Measurements from ENCODE around the gene CBLB.
"Not testable (repeated sequence)": the region's sequence is repeated elsewhere in the genome, so short reads cannot be mapped to it uniquely, and the experiment has no call there.

Gene CBLB

DNA sequence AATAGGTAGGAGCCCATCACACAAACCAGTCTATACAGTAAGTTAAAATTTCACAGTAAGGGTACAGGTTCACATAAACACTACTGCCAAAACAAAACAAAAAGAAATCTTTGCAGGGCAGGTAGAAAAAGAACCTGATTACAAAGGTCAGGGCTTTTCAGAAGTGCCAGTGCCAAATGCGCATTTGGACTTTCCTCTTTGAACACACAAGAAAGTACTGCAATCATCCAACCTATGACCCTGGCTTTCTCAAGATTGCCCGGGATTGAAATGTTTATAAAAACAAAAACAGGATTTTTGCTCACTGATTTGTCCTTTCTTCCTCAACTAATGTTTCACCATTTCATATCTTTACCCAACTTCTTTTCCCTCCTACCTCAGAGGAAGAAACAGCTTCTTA lies 47.4 kb downstream of the CBLB start:
- no peak for DNase-seq (ENCODE audit: low read depth)

DNA sequence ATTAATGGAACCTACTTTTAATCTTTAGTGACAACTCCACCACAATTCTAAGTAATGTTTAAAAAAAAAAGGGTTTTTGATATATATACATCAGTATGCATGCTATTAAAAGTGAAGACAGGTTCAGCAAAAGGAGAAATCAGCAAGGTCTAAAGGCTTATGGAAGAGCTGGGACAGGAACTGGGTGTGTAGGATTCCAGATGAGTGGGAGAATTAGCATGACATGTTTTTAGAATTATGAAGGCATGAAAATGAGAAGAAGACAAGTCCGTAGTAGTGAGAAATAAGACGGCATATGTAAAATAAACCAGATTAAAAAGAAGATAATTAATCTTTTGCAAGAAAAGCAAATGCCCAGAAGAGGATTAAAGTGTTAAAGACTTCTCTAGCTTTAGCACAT lies 52.0 kb downstream of the CBLB start:
- DNase-seq (ENCODE audit: low read depth), result no peak

DNA sequence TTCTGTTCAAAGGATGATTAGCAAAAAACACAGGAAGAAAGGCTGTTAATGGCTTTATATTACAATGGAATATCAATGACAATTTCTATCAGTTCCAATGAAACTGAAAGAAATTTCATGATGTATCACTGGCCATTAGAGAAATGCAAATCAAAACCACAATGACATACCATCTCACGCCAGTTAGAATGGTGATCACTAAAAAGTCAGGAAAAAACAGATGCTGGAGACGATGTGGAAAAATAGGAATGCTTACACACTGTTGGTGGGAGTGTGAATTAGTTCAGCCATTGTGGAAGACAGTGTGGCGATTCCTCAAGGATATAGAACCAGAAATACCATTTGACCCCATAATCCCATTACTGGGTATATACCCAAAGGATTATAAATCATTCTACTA lies 53.5 kb downstream of the CBLB start:
- DNase-seq (ENCODE audit: low read depth), result not testable (repeated sequence)

DNA sequence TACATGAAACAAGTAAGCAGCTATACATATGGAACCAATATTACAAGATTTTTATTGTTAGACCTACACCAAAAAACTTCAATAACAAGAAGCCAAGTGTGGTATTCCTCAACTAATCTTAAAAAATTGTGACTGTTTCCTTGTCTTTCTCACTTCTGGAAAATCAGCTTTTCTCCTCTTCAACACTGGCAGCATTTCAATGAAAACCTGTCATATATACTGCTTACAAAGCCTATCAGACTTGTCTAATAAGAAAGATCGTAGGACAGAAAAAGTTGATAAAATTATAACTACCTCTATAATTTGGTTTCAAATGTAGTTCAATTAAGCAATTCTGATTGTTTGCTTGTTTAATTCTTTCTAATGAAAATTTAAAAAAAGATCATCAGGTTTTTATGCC lies 55.1 kb downstream of the CBLB start:
- DNase-seq (ENCODE audit: low read depth), result no peak

DNA sequence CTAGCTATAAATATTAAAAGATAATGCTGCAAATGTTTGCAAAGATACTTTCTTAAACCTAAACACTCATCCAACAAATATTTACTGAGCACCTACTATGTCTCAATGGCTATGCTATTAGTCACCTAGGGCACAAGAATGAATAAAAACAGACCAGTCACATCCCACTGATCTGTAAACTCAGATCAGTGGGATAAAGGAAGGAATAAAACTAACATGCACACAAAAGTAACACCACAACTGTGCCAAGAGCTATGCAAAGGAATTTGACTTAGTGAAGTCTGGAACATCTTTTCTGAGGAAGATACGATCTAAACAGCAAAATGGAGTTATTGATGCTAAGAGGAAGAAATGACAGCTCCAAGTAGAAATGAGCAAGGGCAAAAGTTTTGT lies 56.6 kb downstream of the CBLB start:
- DNase-seq (ENCODE audit: low read depth), result no peak

DNA sequence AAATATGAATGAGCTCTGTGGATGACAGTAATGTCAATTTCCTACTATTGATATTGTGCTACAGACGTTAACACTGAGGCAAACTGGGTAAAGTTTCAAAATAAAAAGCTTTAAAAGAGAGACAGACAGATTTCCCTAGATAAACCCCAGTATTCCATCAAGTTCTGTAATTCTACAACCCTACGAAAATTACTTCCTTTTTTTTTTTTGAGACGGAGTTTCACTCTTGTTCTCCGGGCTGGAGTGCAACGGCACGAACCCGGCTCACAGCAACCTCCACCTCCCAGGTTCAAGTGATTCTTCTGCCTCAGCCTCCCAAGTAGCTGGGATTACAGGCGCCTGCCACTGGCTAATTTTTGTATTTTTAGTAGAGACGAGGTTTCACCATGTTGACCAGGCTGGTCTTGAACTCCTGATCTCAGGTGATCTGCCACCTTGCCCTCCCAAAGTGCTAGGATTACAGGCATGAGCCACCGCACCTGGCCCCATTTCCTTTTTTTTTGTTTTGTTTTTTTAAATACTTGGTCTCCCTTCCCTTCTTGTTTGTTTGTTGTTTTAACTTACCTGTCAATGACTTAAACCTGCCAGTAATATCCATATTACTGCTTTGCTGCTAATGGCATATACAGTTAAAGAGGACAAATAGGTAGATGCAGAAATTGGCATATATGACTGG lies 57.2 kb downstream of the CBLB start:
- no peak for DNase-seq (ENCODE audit: low read depth)

DNA sequence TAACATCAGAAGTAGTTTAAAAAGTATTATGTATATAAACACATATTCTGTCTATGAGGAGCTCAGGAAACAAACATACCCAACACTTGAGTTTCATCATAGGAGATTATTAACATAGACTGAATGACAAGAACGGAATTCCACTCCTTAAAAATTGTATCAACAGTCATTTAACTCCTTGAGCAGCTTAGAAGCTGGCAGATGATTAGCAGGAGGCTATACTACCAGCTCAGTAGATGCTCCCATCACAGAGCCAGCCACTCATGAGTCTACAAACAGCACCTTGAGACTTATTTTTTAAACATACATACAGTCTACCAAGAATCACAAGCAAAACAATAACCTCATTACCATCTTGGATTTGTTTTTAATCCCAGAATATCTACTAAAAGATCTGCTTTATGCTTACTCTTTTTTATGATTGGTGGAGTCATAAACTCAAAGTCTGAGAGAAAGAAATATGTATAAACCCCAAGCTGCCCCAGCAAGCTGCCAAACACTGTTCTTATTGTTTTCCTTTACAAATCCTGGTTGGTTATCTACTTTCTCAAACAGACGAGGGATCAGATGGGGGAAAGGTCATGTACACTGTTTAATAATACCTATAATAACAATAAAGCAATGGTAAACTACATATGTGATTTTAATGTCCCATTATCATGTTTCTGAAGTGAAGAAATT lies 59.5 kb downstream of the CBLB start:
- DNase-seq (ENCODE audit: low read depth), result no peak

DNA sequence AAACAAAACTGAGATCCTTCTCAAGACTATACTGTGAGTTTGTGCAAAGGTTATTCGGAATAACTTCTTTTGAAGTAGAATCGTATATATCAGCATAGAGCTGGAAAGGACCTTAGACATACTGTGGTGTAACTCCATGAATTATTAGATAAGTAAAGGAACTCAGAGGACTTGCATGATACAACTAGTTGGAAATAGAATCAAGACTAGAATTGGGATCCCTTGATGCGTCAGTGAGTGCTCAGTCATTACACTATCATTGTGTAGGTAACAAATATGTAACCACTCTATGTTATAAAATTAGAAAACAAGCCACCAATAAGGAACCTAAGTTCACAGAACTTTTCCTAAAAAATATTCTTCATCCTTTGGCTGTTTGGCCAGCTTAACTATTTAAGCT lies 61.1 kb downstream of the CBLB start:
- DNase-seq (ENCODE audit: low read depth), result no peak

DNA sequence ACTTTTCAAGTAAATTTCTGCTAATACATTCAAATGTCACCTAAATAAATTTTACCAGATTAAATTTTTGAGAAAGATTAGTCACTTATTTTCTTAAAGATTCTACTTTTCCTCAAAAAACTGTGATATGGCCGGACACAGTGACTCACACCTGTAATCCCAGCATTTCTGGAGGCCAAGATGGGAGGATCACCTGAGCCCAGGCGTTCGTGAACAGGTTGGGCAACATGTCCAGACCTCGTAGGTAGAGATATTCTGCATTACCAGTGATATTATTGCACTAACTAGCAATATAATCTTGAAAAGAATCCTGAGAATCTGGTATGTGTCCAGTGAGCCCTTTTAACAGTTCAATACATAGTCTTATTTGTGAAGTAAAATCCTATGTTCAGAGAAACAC lies 61.7 kb downstream of the CBLB start:
- DNase-seq (ENCODE audit: low read depth), result no peak

DNA sequence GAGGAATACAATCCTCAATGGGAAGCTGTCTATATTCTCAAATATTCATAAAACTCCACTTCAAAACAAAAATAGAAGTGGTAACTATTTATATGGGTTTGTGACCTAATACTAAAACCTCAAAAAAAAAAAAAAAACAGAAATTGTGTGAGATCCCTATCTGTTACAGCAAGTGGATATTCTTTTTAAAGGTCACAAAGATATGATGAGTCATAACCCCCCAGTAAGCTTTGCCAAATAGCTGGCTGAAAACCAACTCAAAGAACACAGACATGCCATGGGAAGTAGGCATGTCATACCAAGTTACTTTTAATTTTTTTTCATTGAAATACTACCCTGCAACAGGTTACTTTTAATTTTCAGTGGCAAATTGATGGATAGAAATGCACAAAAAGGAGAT lies 62.5 kb downstream of the CBLB start:
- no peak for DNase-seq (ENCODE audit: low read depth)

DNA sequence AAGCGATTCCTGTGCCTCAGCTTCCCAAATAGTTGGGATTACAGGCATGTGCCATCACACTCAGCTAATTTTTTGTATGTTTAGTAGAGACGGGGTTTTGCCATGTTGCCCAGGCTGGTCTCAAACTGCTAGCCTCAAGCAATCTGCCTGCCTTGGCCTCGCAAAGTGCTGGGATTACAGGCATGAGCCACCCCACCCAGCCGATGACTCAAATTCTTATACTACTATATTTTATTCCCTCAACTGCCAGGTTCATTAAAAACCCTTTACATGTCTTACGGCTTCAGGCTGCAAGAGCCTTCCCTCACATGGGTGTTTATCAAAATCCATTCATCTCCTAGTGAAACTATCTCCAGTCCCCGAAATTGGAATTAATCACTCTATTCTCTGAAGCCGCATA lies 63.4 kb downstream of the CBLB start:
- DNase-seq (ENCODE audit: low read depth), result no peak

DNA sequence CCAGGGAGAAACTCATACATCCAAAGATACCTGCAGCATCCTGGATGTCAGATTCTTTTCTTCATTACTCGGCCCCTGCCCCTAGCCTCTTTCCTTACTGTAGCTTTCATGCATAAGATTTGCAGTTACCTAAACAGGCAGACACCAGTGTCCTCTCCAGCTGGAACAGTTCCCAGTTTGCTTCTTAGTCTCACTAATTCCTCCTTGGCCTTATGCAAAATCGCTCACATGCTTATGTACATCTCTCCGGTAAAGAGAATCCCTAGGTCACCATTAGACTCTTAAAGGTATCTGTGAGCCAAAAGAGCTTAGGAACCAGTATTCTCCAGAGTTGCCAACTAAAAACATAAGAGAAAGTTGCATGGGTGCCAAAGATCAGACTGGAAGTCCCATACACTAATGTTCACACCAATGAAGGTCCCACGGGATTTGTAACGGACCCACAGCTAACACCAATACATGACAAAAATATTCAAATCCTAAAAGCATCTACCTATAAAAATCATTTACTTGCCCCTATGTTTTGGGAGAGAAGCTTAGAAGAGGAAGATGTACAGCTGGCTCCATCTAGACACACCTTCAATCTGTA lies 66.6 kb downstream of the CBLB start:
- DNase-seq (ENCODE audit: low read depth), result no peak

DNA sequence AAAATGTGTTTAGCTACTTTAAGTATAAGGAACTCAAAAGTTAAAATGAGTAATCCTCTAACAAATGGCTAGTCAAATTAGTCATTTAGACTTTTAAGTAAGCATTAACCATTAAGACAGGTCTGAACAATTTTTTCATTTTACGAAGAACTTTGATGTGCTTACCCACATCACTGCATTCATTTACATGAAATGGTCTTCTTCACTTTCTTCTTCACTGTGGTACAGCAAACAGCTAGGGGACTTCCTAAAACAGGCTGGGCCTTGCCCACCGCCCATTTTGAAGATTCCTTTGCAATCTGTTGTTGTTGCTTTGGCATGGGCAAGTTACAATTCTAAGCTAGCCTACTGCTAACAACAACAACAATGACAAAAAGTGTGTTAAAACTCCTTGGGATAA lies 67.4 kb downstream of the CBLB start:
- DNase-seq (ENCODE audit: low read depth), result no peak

DNA sequence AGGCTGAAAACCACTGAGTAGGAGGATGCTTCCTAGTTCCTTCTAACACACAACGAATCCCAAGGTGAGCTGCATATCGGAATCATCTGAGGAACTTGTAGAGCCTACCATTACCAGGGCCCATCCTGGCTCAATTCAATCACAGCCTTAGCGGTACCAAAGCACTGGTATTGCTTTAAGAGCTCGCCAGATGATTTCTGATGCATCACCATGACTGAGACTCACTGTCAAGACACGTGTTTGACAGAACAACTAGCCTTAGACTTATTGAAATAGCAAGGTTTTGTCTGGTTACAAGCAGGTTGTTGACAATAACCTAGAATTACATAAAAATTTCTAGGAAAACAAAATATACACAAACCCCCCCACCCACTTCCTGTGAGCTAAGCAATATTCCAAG lies 68.5 kb downstream of the CBLB start:
- no peak for DNase-seq (ENCODE audit: low read depth)

DNA sequence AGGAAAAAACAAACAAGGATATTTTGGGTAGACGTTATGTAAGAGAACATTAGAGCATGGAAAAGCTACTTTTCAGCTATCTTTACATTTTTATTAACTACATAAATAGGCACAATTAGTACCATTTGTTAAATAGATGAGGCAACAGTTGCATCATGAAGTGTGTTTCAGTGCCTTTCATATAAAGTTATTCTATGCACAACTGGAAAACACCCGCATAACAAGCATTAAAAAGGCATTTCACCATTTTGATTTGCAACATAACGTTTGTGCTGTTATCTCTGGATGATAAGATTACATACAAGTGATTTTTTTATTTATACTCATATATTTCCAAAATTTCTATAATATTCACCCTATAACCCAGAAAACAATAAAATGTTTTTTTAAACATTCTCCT lies 69.5 kb downstream of the CBLB start:
- no peak for DNase-seq (ENCODE audit: low read depth)

DNA sequence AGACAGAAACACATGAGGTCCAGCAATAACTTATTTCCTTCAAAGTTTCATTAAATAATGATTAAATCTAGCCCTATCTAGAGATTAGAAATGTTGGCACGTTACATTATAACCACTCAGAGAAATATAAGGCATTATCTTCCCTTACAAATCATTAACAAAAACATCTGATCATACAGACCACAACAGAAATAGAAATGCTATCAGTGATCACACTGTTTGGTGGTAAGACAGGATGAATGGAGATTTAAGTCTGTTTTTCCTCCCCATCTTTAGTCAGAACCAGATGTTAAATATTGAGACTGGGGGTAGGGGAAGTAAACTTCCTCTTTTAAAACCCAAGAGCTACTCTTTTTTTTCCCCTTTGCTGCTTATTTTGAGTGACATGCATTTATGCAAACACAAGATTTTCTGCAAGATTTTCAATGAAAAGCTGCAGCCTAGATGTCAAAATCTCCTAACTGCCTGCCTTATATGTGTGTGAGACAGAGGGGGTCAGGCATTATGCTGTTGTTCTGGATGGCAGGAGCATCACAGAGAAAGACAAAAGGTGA lies 70.4 kb downstream of the CBLB start:
- no peak for DNase-seq (ENCODE audit: low read depth)

DNA sequence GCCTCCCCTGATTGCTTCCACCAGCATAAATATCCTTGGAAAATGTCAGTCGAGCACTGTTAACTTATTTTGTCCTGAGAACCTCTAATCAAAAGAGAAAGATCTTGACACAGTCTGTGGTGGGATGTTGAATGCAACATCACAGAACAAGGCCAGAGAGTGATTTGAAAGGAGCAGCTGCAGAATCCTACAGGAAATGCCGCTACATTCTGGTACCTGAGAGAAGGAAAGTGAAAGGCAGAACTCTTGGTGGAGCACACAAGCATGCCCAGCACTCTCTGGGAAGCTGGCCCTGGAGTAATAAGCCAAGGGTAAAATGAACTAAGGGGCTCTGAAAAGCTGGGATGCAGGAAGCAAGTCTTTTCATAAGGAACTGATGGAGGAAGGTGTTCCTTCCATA lies 75.8 kb downstream of the CBLB start:
- DNase-seq (ENCODE audit: low read depth), result no peak

DNA sequence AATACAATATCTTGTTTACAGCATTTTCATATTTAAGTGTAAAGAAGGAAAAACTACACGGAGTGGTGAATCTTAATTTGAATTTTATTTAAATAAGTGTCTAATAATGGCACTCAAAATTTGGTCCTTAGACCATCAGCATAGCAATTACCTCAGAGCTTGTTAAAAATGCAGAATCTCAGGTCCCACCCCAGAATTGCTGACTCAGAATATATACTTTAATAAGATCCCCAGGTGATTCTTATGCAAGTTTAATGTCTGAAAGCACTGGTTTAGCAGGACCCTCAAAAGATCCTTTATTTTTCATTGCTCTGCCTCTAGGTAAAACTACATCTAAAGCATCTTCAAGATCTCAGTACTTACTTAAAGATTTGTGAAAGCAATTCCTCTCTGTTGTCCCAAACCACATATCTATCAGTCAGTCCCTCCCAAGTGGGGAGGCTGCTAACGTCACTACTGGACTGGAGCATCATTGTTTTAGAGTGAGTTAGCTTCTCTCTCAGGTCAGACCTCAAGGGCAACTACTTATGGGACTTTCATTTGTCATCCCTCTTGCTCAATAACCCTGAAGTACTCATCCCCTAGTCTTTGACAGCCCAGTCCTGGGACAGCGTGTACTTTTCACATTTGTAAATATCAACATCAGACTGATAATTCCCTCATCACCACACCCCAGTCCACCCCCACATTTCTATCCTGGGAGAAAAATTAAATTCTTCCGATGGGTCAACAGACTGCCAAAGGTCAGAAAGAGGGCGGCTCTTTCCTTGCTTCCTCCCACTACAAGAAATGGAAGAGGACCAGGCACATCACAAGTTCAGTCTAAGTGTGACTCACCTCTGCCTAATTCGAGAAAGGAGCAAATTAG lies 76.7 kb downstream of the CBLB start:
- no peak for DNase-seq (ENCODE audit: low read depth)

DNA sequence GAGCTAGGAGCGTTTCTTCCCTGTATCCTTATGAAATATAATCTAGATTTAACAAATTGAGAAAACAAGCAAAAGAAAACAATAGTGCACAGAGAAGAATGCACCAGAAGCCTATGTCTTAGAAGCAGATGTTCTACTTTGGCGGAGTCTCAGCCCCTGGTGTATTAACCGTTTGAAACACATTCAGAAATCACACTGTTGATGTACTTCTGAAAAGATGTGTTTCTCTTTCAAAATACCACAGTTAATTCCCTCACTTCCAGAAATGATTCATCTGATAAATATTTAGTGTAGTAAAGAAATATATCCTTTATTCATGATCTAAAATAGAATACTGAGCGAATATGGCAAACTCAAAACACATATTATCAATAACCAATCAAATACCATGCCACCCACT lies 77.7 kb downstream of the CBLB start:
- DNase-seq (ENCODE audit: low read depth), result no peak

DNA sequence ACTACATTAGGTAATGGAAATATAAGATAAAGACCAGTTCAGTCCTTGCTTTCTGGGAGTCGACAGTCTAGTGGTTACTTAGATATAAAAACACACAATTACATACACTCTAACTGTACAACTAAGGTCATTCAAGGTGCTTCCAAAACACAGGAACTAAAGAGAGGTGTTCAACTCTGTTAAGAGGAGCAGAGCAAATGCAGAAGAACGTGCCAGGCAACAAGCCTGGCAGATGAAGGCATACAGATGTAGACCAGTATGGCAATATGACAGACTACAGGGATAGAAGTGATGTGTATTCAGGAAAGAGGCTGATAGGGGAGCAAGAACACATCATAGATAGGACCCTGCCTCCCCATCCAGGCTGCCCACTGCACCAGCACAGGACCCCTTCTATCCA lies 78.3 kb downstream of the CBLB start:
- no peak for DNase-seq (ENCODE audit: low read depth)

DNA sequence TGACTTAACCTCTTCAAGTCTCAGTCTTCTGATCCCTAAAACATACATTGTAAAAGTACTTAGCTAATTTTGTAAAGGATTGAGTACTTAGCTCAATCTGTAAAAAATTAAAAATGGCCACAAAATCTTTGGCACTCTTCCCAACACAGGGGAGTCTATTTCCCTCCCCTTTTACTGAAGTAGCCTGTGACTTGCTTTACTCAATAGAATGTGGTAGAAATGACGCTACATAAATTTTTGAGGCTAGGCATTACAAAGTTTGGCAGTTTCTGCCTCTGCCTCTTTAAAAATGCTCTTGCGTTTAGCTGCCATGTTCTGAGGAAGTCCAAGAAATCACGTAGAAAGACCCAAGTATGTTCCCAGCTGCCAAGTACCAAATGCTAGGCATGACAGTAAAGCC lies 80.2 kb downstream of the CBLB start:
- no peak for DNase-seq (ENCODE audit: low read depth)

DNA sequence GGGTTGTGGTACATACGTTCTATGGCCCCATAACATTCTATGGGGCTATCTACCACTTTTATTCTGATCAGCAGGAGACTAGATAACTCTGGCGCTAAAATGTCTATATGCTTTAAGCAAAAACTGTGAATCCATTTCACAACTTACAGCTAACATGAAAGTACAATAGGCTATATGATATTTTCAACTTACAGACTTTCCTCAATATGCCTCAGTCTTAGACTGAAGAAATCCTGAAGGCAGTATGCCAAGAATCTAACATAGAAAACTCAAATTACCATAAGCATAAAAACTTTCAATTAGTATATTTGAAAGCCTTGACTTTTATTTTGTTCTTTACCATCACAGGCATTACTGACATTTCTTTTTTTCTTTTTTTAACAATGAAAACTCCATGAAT lies 81.4 kb downstream of the CBLB start:
- no peak for DNase-seq (ENCODE audit: low read depth)

DNA sequence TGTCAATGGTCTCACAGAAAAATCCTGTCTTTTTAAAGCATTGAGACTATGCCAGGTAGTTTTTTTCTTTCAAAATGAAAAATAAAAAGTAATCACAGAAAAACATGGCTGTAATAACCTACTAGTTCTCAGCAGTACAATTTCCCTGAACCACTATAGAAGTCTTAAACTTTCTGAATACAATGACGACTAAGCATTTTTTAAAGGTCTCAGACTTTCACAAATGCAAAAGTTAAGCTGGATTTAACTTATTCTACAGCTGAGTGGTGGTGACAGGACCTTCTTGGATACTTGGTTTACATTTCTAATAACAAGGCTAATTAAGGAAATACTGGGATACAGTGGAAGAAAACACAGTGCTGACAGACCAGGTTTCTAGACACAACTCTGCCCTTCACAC lies 81.8 kb downstream of the CBLB start:
- DNase-seq (ENCODE audit: low read depth), result no peak

All from activated gamma-delta T cell treated with anti-CD3 and anti-CD28 coated beads, Interleukin-2, amount 50 U/mL, for 16 hours (primary cell).